GM23248 (cell line): ENCODE measurements around the gene AKAP13. TPM values are rescaled to one million over a fixed set of nuclear protein-coding genes. Genes with fewer than 3 reads are reported as not detected.

Source experiments
- DNase-seq: peaks from one replicate; pipeline ENCODE4 v3.0.0-alpha.2; 2015
- H2AFZ ChIP-seq: fragments of 200-600 bp; sonication (generic); 2 replicates; pipeline ENCODE4 v1.6.1; 2016; ENCODE audit warnings: antibody characterized with exemption
- H3F3A ChIP-seq: fragments of 200-600 bp; sonication (generic); 2 replicates; pipeline ENCODE4 v1.6.1; 2016; ENCODE audit warnings: mild to moderate bottlenecking, antibody characterized with exemption, mixed run types; ENCODE audit not compliant: insufficient read depth
- H3K27ac ChIP-seq: fragments of 200-600 bp; sonication (generic); 2 replicates; pipeline ENCODE4 v1.5.1; 2016; ENCODE audit warnings: mild to moderate bottlenecking
- H3K27me3 ChIP-seq: fragments of 200-600 bp; sonication (generic); replicated peaks from 2 replicates; pipeline ENCODE4 v1.6.1; 2016; ENCODE audit warnings: mild to moderate bottlenecking; ENCODE audit not compliant: insufficient read depth
- H3K36me3 ChIP-seq: fragments of 200-600 bp; sonication (generic); 2 replicates; pipeline ENCODE4 v1.6.1; 2016; ENCODE audit warnings: low read depth, mild to moderate bottlenecking
- H3K4me1 ChIP-seq: fragments of 200-600 bp; sonication (generic); 2 replicates; pipeline ENCODE4 v1.6.1; 2016; ENCODE audit warnings: mild to moderate bottlenecking; ENCODE audit not compliant: insufficient read depth
- H3K4me2 ChIP-seq: fragments of 200-600 bp; sonication (generic); one replicate; pipeline ENCODE4 v1.6.1; 2016; ENCODE audit warnings: mild to moderate bottlenecking; ENCODE audit not compliant: unreplicated experiment
- H3K4me3 ChIP-seq: fragments of 200-600 bp; sonication (generic); 2 replicates; pipeline ENCODE4 v1.5.1; 2016; ENCODE audit warnings: mild to moderate bottlenecking
- H3K79me2 ChIP-seq: fragments of 200-600 bp; sonication (generic); 2 replicates; pipeline ENCODE4 v1.6.1; 2016; ENCODE audit warnings: mild to moderate bottlenecking; ENCODE audit not compliant: insufficient read depth
- H3K9ac ChIP-seq: fragments of 200-600 bp; sonication (generic); 2 replicates; pipeline ENCODE4 v1.6.1; 2016; ENCODE audit warnings: mild to moderate bottlenecking
- H3K9me2 ChIP-seq: fragments of 200-600 bp; sonication (generic); 2 replicates; pipeline ENCODE4 v1.6.1; 2016; ENCODE audit warnings: mixed run types, mild to moderate bottlenecking, moderate library complexity; ENCODE audit not compliant: insufficient read depth
- H3K9me3 ChIP-seq: fragments of 200-600 bp; sonication (generic); one replicate; pipeline ENCODE4 v1.6.1; 2017; ENCODE audit warnings: low read depth
- H4K20me1 ChIP-seq: fragments of 200-600 bp; sonication (generic); 2 replicates; pipeline ENCODE4 v1.6.0; 2016; ENCODE audit not compliant: insufficient read depth
- EZH2 ChIP-seq: fragments of 200-600 bp; sonication (generic); IDR thresholded peaks from 2 replicates; pipeline ENCODE4 v1.6.1; 2018; ENCODE audit warnings: antibody characterized with exemption, mild to moderate bottlenecking; ENCODE audit not compliant: insufficient read depth, poor library complexity, severe bottlenecking
- EZH2phosphoT487 ChIP-seq: fragments of 200-600 bp; sonication (generic); IDR thresholded peaks from 2 replicates; pipeline ENCODE4 v1.6.1; 2018; ENCODE audit warnings: antibody characterized with exemption, moderate library complexity, mild to moderate bottlenecking, low read depth; ENCODE audit not compliant: insufficient read depth
- WGBS, 2 experiments: methylation state at CpG; one replicate each; pipeline ENCODE4 v1.1.6; 2015 to 2017; ENCODE audit warnings: low lambda C conversion rate in 2 of 2, low coverage in 1 of 2; ENCODE audit errors: missing lambda C conversion rate in 2 of 2; 5-methylcytosine and 5-hydroxymethylcytosine counted together
- in situ Hi-C: fragments of 300-500 bp; cut with MboI; formaldehyde crosslinking; loops from 2 replicates; pipeline ENCODE4 v1.15.0; 2020
- polyA plus RNA-seq: library from polyadenylated mRNA; unstranded; fragments of >200 nt; fragmentation: Nextera tagmentation; extraction: Ambion mirVana; gene quantifications from 2 replicates; pipeline ENCODE4 v1.2.1, GENCODE V29; 2016
- total RNA-seq: library from RNA; depleted of rRNA; stranded (reverse); fragments of >200 nt; shearing (Covaris generic); gene quantifications from 2 replicates; pipeline ENCODE4 v1.2.3, GENCODE V29; 2014

Gene AKAP13
- total and polyA plus RNA-seq, 2 experiments from 2014 or later = 26.5 to 27.7 TPM

DNA sequence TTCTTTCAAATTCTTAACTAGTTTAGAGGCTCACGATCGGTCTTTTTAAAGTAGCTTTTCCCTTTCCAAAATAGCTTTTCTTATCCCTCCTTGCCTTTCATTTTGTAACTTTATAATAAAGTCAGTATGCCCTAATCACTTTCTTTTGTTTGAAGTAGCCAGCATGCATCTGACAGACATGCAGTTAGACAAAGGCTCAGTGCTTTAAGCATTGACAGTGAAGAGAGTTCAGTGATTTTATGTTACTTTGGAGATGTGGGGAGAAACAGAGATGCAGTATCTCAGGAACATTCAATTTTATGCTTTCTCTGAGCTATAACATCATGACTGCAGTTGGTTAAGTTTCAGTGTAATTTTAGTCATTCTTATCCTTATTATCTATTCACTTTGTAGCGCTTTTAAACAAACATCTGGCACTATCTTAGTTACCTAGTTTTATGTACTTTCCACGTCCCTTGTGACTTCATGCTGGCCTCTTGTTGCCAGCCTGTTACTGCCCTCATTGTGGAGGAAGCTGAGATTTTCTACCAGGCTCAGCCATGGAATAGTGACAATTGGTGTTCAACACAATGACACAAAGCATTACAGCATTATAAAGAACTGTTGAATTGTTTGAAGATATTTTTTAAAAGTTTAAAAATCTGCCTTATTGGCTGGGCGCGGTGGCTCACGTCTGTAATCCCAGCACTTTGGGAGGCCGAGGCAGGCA is 90.3 kb downstream of the AKAP13 start:
- H3K79me2 ChIP-seq = peaks cover 94% of the 10 kb centered on the region
- 97 to 98% methylated on average over 8 of the region's 8 CpGs for WGBS, 2 experiments

DNA sequence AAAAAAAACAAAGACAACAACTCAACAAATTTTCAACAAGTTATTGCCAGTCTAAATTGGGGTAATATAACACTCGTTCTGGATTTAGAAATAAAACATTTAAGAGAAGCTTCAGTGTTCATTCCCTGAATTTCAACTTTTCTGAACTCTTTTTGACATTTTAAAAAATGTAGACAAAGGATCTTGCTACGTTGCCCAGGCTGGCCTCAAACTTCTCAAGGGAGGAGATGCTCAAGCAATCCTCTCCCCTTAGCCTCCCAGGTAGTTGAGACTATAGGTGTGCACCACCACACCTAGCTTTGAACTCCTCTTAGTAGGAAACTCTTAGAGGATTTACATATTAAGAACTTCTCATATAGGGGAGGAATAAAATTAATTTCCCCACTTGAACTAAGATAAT is 91.9 kb downstream of the AKAP13 start:
- in situ Hi-C loops = loop anchor here (10.0 kb wide), 1 partner anchor 138 kb away; no protein-coding TSS in a partner anchor

More for the DNA sequence above, 90.3 kb downstream of the AKAP13 start:
- H2AFZ ChIP-seq = no peak overlapping the region
- no peak overlapping the region for H3K27ac ChIP-seq
- H3K4me3 ChIP-seq = no peak overlapping the region
- H3K36me3 ChIP-seq = no peaks in the 10 kb centered on the region
- H3F3A ChIP-seq = peaks cover 7% of the 10 kb centered on the region; the same call in 1 of the 2 replicates
- H3K9ac ChIP-seq = no peak overlapping the region
- no peaks in the 10 kb centered on the region for H3K9me2 ChIP-seq
- H4K20me1 ChIP-seq = 0 out of 2 replicates have a peak, but pooled peaks cover 11% of the 10 kb centered on the region
- DNase-seq = no peak
- no peaks in the 10 kb centered on the region for H3K27me3 ChIP-seq
- in situ Hi-C loops = loop anchor here (10.0 kb wide), 1 partner anchor 136 kb away; no protein-coding TSS in a partner anchor
- no peaks in the 10 kb centered on the region for H3K9me3 ChIP-seq
- no peak overlapping the region for H3K4me2 ChIP-seq
- TF ChIP-seq EZH2 (no peak), EZH2phosphoT487 (no peak)
- H3K4me1 ChIP-seq = peaks cover 29% of the 10 kb centered on the region

GRCh38 chr15:85473455-85473854 is 93.1 kb downstream of the AKAP13 start:
- H3K27ac ChIP-seq = peak overlapping the region; percentile 2; the same call in 1 of the 2 replicates
- H3K36me3 ChIP-seq = no peaks in the 10 kb centered on the region
- H3K9ac ChIP-seq = no peak overlapping the region
- WGBS, 2 experiments = 41 to 42% methylated on average over 3 of the region's 3 CpGs
- in situ Hi-C loops = loop anchor here (10.0 kb wide), 1 partner anchor 139 kb away; no protein-coding TSS in a partner anchor
- TF ChIP-seq EZH2 (no peak), EZH2phosphoT487 (no peak)
- peaks cover 7% of the 10 kb centered on the region; the same call in 1 of the 2 replicates for H3F3A ChIP-seq
- no peaks in the 10 kb centered on the region for H3K9me3 ChIP-seq
- H3K27me3 ChIP-seq = no peaks in the 10 kb centered on the region
- DNase-seq = peak; percentile 66
- peaks cover 37% of the 10 kb centered on the region for H3K4me1 ChIP-seq
- H4K20me1 ChIP-seq = 0 out of 2 replicates have a peak, but pooled peaks cover 3% of the 10 kb centered on the region
- peak overlapping the region; percentile 32 for H3K4me2 ChIP-seq
- no peak overlapping the region for H2AFZ ChIP-seq
- H3K79me2 ChIP-seq = peaks cover 100% of the 10 kb centered on the region
- H3K4me3 ChIP-seq = no peak overlapping the region
- no peaks in the 10 kb centered on the region for H3K9me2 ChIP-seq

More for the DNA sequence above, 91.9 kb downstream of the AKAP13 start:
- H3K4me1 ChIP-seq = peaks cover 33% of the 10 kb centered on the region
- H3K9ac ChIP-seq = no peak overlapping the region
- no peaks in the 10 kb centered on the region for H3K36me3 ChIP-seq
- no peaks in the 10 kb centered on the region for H3K9me3 ChIP-seq
- no peak overlapping the region for H3K4me2 ChIP-seq
- H3K79me2 ChIP-seq = peaks cover 100% of the 10 kb centered on the region
- no peak for DNase-seq
- H3F3A ChIP-seq = peaks cover 7% of the 10 kb centered on the region; the same call in 1 of the 2 replicates
- no peak overlapping the region for H3K27ac ChIP-seq
- no peaks in the 10 kb centered on the region for H3K27me3 ChIP-seq
- TF ChIP-seq EZH2phosphoT487 (no peak), EZH2 (no peak)
- H3K9me2 ChIP-seq = no peaks in the 10 kb centered on the region
- H3K4me3 ChIP-seq = no peak overlapping the region
- H4K20me1 ChIP-seq = 0 out of 2 replicates have a peak, but pooled peaks cover 6% of the 10 kb centered on the region
- WGBS, 2 experiments = 86 to 91% methylated on average over 2 of the region's 2 CpGs
- no peak overlapping the region for H2AFZ ChIP-seq

DNA sequence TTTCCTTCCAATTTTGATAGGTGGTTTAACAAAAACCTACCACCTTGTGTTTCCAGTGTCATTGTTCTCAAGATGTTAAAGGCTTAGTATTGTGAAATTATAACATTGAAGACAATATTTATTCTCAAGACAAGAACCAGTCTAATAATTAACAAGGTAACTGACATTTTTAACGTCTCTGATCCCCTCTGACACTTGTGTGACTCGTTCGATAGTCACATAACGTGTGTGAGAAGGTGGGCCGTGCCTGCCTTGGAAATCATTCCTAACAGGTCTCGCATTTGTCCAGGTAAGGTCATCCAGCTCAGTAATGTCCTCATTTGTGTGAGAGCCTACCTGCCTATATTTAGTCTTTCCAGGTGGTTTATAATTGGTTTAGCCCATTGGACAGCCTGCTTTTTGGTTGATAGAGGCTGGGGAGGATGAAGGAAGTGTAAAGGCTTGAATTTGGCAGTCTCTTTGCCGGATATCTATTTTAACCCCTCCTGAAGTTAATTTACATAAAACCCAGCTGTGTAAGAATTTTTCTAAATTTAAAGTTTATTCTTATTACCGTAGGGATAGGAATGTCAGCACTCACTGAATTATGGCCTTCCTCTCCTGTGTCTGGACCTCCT is 94.4 kb downstream of the AKAP13 start:
- Histone ChIP-seq H3K9ac (no peak overlapping the region), H2AFZ (no peak overlapping the region), H3K27ac (no peak overlapping the region), H4K20me1 (0 out of 2 replicates have a peak, but pooled peaks cover 3% of the 10 kb centered on the region), H3K79me2 (peaks cover 98% of the 10 kb centered on the region), H3K9me2 (no peaks in the 10 kb centered on the region), H3K36me3 (no peaks in the 10 kb centered on the region), H3K9me3 (no peaks in the 10 kb centered on the region), H3F3A (peaks cover 14% of the 10 kb centered on the region), H3K4me3 (no peak overlapping the region), H3K4me2 (no peak overlapping the region), H3K4me1 (peaks cover 50% of the 10 kb centered on the region), H3K27me3 (no peaks in the 10 kb centered on the region)
- 74 to 76% methylated on average over 8 of the region's 8 CpGs for WGBS, 2 experiments
- in situ Hi-C loops = loop anchor here (10.0 kb wide), 1 partner anchor 140 kb away; no protein-coding TSS in a partner anchor
- no peak for TF ChIP-seq EZH2
- no peak for TF ChIP-seq EZH2phosphoT487
- DNase-seq = no peak
